ENCODE results near the gene DAND5.

The DAND5 gene

GRCh38 chr19:12993562-12993961, 24.2 kb downstream of the DAND5 start:
- no peaks in the 10 kb centered on the region for H3K9me2 ChIP-seq (replicated peaks; ENCODE audit: control insufficient read depth, low read length)
- no peaks in the 10 kb centered on the region for H3K36me3 ChIP-seq (ENCODE audit: control insufficient read depth, low read length)
- no peak overlapping the region for H3K4me3 ChIP-seq (ENCODE audit: low read length)
- no peaks in the 10 kb centered on the region for H3K79me2 ChIP-seq (ENCODE audit: control insufficient read depth, low read length)
- TF ChIP-seq, protein P1, sequence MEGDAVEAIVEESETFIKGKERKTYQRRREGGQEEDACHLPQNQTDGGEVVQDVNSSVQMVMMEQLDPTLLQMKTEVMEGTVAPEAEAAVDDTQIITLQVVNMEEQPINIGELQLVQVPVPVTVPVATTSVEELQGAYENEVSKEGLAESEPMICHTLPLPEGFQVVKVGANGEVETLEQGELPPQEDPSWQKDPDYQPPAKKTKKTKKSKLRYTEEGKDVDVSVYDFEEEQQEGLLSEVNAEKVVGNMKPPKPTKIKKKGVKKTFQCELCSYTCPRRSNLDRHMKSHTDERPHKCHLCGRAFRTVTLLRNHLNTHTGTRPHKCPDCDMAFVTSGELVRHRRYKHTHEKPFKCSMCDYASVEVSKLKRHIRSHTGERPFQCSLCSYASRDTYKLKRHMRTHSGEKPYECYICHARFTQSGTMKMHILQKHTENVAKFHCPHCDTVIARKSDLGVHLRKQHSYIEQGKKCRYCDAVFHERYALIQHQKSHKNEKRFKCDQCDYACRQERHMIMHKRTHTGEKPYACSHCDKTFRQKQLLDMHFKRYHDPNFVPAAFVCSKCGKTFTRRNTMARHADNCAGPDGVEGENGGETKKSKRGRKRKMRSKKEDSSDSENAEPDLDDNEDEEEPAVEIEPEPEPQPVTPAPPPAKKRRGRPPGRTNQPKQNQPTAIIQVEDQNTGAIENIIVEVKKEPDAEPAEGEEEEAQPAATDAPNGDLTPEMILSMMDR (IDR thresholded peaks at IDR 0.05; ENCODE audit: low read depth, low read length, poor library complexity, severe bottlenecking), result no peak
- TF ChIP-seq EZH2phosphoT487 (IDR thresholded peaks at IDR 0.05; ENCODE audit: borderline replicate concordance, low read length), result no peak
- H3K4me1 ChIP-seq (ENCODE audit: control insufficient read depth, low read length), result no peaks in the 10 kb centered on the region
- H3K27me3 ChIP-seq (ENCODE audit: control insufficient read depth, low read length), result peaks cover 22% of the 10 kb centered on the region
- no peak overlapping the region for H3K4me2 ChIP-seq (ENCODE audit: low read length)
- no peaks in the 10 kb centered on the region for H3F3A ChIP-seq (ENCODE audit: control insufficient read depth, insufficient read depth)
- H4K20me1 ChIP-seq (ENCODE audit: control insufficient read depth, insufficient read depth, low read depth, low read length), result no peaks in the 10 kb centered on the region
- peaks cover 2% of the 10 kb centered on the region; the same call in 1 of the 2 replicates for H3K9me3 ChIP-seq (ENCODE audit: control insufficient read depth, insufficient read depth, low read length)
- H3K27ac ChIP-seq (ENCODE audit: low read depth, low read length), result no peak overlapping the region

DNA sequence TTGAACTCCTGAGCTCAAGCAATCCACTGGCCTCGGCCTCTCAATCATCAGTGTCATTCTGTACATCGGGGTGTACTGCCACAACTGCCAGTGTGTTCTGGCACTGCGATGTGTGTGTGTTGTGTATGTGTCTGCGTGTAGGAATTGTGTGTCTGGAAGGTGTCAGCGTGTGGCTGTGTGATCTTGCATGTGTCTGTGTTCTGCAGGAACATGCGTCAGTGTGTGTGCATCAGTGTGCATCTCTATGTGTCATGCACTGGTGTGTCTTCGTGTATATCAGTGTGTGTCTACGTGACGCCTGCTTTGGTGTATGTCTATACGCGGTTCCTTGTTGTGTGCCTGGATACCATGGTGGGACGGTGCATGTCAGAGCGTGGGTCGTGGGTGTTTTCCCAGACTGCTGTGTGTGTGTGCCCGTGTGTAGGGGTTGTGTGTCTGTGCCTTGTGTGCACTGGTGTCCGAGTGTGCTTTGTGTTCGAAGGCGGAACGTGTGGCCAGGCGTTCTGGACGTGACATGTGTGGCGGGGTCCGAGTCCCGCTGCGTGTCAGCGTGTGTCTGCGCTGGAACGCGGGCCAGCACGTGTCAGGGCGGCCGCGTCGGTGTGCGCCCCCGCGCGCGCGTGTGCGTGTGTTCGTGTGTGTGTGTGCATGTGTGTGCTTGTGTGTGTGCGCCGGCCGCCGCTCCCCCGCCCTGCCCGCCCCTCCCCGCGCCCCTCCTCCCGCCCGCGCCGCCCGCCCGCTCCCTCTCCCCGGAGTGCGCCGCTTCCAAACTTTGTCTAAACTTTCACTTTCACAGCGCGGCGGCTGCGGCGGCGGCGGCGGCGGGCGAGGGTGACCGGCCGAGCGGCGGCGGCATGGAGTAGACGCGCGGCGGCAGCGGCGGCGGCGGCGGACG, 25.6 kb downstream of the DAND5 start, which contains the start of gene NFIX:
Gene NFIX, plus strand, starts transcription at position 775 of the 895 bp plus-strand sequence. CDS start 363 bp downstream, outside the sequence.
- H3K27ac ChIP-seq (ENCODE audit: low read depth, low read length), result no peak within 1 kb of the TSS
- no peaks in the 10 kb centered on the region for H3F3A ChIP-seq (ENCODE audit: control insufficient read depth, insufficient read depth)
- no peaks in the 10 kb centered on the region for H3K4me1 ChIP-seq (ENCODE audit: control insufficient read depth, low read length)
- no peaks in the 10 kb centered on the region for H3K36me3 ChIP-seq (ENCODE audit: control insufficient read depth, low read length)
- TF ChIP-seq EZH2phosphoT487 (IDR thresholded peaks at IDR 0.05; ENCODE audit: borderline replicate concordance, low read length), result peak; percentile 78; the same call in 1 of the 2 replicates
- TF ChIP-seq, protein P1 (IDR thresholded peaks at IDR 0.05; ENCODE audit: low read depth, low read length, poor library complexity, severe bottlenecking), result no peak
- peak within 1 kb of the TSS; percentile 40; the same call in 1 of the 2 replicates for H3K4me3 ChIP-seq (ENCODE audit: low read length)
- no peaks in the 10 kb centered on the region for H3K9me2 ChIP-seq (replicated peaks; ENCODE audit: control insufficient read depth, low read length)
- H3K27me3 ChIP-seq (ENCODE audit: control insufficient read depth, low read length), result peaks cover 22% of the 10 kb centered on the region
- H4K20me1 ChIP-seq (ENCODE audit: control insufficient read depth, insufficient read depth, low read depth, low read length), result no peaks in the 10 kb centered on the region
- H3K79me2 ChIP-seq (ENCODE audit: control insufficient read depth, low read length), result no peaks in the 10 kb centered on the region
- no peaks in the 10 kb centered on the region for H3K9me3 ChIP-seq (ENCODE audit: control insufficient read depth, insufficient read depth, low read length)
- H3K4me2 ChIP-seq (ENCODE audit: low read length), result peak within 1 kb of the TSS; percentile 55; the same call in 1 of the 2 replicates

DNA sequence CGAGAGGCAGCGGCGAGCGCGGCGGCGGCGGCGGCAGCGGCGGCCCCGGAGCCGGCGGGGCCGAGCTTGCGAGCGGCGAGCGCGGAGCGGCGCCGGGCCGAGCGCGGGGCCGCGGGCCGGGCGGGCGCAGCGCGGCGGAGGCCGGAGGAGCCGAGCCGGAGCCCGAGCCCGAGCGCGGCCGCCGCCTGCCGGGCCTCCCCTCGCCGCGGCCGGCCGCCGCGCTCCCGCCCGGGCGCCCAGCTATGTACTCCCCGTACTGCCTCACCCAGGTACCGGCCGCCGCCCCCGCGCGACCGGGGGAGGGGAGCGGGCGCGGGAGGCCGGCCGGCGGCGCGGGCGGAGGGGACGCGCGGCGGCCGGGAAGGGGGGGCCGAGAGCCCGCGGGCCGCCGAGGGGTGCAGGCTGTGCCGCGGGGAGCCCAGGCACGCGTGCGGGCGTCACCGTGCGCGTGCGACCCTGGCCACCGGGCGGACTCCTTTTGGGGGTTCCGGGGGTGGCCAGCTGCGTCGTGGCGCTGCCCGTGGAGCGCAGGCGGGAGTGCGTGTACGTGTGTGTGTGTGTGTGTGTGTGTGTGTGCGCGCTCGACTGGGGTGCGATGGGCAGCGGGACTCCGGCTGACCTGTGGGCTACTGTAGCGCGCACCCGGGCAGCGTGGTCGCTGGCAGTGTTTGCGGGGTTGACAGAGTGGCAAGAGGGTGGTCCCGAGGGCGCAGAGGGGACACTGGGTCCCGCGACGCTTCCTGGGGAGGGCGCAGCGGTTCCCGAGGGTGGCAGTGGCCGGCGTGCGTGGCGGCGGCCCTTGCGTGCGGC, 26.4 kb downstream of the DAND5 start:
- Histone ChIP-seq H3K4me1 (ENCODE audit: control insufficient read depth, low read length) (no peaks in the 10 kb centered on the region), H3K4me2 (ENCODE audit: low read length) (peak overlapping the region; percentile 43; the same call in 1 of the 2 replicates), H4K20me1 (ENCODE audit: control insufficient read depth, insufficient read depth, low read depth, low read length) (no peaks in the 10 kb centered on the region), H3K27me3 (ENCODE audit: control insufficient read depth, low read length) (peaks cover 22% of the 10 kb centered on the region), H3K4me3 (ENCODE audit: low read length) (peak overlapping the region; percentile 27; the same call in 1 of the 2 replicates), H3F3A (ENCODE audit: control insufficient read depth, insufficient read depth) (no peaks in the 10 kb centered on the region), H3K9me2 (replicated peaks; ENCODE audit: control insufficient read depth, low read length) (no peaks in the 10 kb centered on the region), H3K9me3 (ENCODE audit: control insufficient read depth, insufficient read depth, low read length) (no peaks in the 10 kb centered on the region), H3K36me3 (ENCODE audit: control insufficient read depth, low read length) (no peaks in the 10 kb centered on the region), H3K27ac (ENCODE audit: low read depth, low read length) (no peak overlapping the region), H3K79me2 (ENCODE audit: control insufficient read depth, low read length) (no peaks in the 10 kb centered on the region)
- TF ChIP-seq EZH2phosphoT487 (IDR thresholded peaks at IDR 0.05; ENCODE audit: borderline replicate concordance, low read length), result no peak
- TF ChIP-seq, protein P1 (IDR thresholded peaks at IDR 0.05; ENCODE audit: low read depth, low read length, poor library complexity, severe bottlenecking), result no peak
